Stimulated activated CD4-positive, alpha-beta T cell treated with anti-CD3 and anti-CD28 coated beads, Interleukin-4, amount 100 ng/mL, for 24 hours (primary cell): Measurements from ENCODE around the gene CAMK2A.

Experiments used
- DNase-seq: peaks from one replicate; pipeline ENCODE4 v3.0.0-alpha.2; 2020

Gene CAMK2A

DNA sequence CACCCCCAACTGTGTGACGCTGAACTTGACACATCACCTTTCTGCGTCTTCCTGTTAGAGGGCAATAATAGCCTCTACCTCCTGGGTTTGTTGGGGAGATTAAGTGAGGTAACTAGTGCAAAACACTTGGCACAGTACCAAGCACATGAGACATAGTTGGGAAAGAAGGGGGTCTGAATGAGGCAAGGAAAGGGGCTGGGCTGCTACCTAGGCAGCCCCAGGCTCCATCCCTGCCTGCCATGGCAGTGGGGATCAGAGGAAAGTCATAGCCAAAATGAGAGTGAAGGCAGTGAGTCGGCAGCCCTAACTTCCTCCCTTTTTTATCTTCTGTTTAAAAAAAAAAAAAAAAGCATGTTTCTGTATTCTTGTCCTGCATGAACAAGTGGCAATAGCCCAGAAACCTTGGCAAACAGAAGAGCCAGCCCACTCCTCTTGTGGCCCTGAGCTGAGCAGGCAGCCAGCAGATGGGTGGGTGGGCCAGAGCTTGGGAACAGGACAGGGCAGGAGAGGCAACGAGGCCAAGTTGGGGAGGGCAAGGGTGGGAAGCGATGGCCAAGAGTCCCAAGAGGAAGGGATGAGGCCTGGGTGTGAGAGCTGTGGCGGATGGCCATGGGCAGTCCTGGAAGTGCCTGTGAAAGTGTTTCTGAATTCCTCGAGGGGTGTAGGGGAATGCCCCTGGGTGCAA lies 11.4 kb downstream of the CAMK2A start:
- no peak for DNase-seq

DNA sequence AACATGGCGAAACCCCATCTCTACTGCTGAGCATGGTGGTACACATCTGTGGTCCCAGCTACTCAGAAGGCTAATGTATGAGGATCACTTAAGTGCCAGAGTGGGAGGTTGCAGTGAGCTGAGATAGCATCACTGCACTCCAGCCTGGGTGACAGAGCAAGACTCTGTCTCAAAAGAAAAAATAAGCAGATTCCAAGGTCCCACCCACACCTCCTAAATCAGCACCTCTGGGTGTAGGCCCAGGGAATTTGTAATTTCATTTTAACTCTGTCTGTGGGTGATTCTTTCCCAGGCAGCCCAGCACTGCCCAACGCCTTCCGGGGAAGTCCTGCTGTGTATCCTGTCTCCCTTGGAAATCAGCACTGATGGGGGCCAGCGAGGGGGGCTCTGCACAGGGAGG lies 12.5 kb downstream of the CAMK2A start:
- DNase-seq = no peak

DNA sequence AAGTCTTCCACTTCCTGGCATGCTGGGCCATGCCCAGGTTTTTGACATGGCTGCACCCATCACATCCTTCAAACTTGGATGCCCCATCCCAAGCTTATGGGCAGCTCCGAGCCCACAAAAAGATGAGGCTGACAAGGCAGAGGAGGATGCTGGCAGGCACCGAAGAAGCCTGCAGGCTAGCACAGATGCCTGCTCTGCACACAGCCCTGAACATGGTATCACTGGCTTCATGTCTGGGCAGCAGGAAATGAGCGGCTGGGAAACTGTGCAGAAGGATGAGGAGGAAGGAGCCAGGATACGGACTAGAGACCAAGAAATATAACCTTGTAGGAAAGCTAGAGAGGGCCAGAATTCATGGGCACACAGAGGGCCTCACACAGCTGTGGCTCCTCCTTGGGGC lies 14.8 kb downstream of the CAMK2A start:
- no peak for DNase-seq

DNA sequence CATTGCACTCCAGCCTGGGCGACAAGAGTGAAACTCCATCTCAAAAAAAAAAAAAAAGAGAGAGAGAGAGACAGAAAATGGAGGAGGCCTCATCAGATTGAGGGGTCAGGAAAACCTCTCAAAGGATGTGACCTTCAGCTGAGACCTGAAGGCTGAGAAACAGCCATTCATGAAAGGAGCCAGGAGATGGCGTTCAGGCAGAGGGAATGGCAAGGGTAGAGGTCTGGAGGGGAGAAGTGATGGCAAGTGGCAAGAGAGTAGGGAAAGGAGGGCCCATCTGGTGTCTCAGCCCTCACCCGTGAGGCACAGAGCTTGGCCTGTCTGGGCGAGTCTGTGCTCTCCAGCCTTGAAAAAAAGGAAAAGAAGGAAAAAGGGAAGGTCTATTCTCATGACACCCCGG lies 17.0 kb downstream of the CAMK2A start:
- no peak for DNase-seq

DNA sequence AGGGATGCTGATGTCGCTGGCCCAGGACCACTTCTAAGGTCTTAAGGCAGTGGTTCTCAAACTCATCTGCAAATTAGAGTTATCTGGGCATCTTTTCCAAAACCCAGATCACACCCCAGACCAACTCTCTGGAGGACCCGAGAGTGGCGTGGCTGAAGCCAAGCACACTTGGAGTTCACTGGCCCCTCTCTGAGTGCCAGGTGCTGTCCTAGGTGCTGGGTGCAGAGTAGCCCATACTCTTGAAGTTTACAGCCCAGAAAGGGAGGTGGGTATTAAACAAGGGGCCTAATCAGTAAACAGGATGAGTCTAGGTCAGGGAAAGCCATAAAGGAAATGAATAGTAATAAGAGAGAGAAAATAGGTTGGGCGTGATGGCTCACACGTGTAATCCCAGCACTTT lies 17.6 kb downstream of the CAMK2A start:
- no peak for DNase-seq

DNA sequence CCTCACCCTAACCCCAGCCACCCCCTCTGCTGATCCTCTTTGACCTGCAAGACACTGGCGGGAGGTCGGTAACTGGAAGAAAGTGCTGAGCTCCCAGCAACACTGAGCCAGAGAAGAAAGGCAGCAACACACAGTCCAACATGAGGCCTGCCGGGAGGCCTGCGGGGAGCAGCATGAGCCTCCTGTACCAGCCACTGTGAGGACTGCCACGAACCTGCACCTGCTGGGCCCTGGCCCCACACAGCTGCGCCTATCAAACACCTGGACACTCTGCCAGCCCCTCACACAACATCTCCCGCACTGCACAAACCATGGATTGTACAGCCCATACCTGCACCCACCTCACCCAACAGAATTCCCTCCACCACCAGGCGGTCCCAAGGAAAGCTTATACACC lies 18.3 kb downstream of the CAMK2A start:
- DNase-seq = no peak

DNA sequence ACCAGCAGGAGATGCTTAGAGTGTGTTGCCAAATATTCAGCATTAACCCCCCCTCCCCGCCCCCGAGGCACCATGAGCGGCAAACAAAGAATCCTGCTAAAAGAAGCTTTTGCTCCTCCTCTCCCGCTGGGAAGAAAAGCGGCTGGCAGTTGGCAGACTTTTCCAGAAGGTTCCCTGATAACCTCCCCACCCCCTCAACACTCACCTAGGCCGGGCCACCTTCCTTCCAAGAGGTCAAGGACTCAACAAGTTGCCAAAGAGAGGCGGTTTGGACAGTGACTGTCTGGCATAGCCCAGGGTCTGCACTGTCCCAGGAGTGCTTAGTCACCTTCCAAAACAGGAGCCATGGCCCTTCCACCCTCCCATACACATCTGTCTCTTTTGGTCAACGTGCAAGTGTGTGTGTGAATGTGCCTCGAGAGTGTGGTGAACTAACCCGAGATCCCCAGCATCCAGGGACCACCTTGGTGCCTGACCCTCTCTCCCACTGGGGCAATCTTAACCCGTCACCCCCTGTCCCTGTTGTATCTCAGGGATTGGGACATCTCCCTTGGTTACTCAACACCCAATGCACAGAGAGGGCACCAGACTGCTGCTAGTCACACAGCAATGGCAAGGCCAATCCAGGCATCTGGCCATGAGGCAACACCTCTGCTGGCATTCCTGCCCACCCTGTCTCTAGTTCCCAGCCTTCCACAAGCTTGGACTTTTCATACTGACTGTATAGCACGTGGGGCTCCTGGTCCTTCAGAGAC lies 18.9 kb downstream of the CAMK2A start:
- DNase-seq = no peak

DNA sequence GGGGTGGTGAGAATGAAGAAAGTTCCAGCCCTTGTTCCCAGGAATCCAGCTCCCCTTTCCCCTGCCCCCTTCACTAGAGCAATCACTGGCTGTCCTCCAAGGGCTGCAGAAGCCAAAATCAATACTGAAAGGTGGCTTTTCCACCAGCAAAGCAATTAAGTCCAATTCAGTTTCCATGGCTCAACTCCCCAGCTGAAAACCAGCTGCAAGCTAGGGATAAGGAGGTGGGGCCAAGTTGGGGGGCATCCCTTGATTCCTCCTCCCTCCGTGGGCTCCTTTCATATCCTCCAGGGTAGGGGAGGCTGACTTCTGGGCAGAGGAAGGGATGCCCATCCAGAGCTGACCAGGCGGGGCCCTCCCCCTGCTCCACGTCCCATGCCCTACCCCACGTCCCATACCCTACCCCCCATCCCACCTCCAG lies 22.7 kb downstream of the CAMK2A start:
- DNase-seq = no peak

DNA sequence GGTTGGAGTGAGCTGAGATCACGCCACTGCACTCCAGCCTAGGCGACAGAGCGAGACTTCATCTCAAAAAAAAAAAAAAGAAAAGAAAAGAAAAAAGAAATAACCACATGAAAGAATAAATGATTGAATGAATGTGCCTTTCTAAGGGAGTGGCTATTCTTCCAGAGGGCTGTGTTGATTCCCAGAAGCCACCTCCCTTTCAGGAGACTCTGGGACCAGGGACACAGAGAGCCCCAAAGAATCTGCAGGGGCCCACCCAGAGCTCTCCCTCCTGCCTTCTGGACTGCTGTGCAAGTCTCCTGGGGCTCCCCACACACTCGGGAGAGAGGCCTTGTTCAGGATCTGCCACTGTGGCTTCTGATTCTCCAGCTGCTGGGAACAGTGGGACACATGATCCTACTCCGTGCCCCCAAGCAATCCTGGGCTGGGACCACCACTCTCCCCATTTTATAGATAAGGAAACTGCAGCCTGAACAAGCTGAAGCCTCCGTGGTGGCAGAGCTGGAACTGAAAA lies 23.6 kb downstream of the CAMK2A start:
- DNase-seq = no peak

DNA sequence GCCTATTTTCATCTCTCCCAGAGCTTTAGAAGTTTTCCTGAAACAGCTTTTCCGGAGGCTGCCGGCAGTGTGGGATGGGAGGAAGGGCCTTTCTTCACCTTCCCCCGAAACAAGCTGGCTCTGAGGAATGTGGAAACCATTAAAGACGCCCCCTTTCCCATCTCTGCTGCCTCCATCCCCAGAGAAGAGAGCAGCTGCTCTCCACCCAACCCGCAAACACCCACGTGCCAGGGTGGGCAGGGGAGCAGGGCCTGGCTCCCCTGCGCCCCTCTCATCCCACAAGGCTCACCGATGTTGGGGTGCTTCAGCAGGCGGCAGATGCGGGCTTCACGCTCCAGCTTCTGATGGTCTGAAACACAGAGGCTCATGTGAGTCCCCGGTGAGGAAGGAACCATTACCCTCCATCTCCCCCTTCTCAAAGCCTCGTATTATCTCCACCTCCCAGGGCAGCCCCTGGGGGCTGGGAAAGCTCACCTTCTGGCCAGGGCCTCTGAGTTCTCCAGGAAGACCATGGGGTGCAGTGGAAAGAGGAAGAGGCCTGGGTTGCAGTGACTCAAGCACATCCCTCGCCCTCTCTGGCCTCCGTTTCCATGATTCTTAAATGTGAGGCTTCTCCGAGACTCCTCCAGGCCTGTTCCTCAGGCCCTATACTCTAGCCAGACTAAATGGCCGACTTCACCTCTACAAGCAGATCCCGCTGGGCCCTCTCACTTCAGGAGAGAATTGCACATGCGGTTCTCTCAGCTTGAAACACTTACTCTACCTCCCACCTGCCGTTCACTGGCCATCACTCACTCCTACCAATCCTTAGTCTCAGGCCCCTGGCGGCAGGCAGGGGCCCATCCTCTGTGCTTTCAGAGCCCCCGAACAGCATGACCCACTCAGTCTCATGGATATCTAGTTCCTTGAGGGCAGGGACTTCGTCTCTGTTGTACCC lies 24.6 kb downstream of the CAMK2A start:
- DNase-seq = no peak

DNA sequence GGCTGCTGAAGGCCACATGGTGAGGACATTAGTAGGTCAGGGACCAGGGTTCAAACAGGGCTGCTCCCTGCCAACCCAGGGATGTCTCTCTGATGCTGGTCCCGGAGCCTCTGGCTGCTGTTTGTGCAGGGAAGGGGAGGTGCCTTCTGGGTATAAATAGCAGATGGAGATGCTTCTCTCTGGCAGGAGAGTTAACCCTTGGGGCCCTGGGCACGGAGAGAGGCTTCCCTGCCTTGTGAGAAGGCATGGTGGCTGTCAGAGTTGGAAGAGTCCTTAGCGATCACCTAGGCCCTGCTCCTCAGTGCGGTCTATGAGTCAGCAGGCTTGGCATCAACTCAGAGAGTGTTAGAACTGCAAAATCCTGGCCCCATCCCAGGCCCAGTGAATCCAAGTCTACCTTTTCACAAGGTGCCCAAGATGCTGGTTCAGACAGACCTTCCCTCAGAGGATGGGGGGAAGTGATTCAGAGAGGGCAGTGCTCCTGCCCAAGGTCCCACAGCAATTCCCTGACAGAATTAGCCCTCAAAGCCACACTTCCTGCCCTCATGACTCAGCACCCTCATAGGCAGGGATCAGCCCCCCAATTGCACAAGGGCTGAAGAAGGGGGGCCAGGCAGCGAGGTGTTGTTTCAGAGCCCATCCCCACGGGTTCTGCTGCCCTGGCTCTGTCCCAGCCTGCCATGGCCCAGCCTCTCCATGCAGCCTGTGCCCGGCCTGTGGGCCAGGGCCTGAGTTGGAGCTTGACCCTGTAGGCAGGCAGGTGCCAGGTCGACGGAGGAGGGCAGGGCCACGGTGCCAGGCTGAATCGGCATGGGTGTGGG lies 25.6 kb downstream of the CAMK2A start:
- no peak for DNase-seq

DNA sequence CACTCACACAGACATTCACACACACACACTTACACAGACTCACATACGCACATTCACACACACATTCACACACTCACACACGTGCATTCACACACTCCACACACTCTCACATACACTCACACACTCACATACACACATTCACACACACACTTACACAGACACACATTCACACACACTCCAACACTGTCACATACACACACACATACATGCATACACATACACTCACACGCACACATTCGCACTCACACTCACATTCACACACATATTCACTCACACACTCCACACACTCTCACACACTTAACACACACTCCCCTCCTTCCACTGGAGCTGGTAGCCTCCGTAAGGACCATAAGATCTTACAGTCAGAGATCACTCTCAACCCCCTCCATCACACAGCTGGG lies 26.2 kb downstream of the CAMK2A start:
- DNase-seq = no peak

DNA sequence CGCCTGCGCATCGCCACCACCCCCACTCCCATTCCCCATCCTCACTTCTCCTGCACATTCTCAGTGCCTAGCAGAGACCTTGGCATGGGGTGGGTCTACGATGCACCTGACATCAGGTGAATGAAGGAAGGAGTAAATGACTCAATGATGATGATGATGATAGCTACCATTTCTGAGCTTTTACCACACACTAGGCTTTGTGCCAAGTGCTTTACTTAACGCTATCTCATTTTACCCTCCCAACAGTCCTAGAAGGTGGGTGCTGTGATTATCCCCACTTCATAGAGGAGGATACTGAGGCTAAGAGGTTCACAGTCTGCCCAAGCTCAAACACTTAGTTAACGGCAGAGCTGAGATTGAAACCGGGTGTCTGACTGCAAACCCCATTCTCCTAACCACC lies 27.1 kb downstream of the CAMK2A start:
- DNase-seq = no peak

DNA sequence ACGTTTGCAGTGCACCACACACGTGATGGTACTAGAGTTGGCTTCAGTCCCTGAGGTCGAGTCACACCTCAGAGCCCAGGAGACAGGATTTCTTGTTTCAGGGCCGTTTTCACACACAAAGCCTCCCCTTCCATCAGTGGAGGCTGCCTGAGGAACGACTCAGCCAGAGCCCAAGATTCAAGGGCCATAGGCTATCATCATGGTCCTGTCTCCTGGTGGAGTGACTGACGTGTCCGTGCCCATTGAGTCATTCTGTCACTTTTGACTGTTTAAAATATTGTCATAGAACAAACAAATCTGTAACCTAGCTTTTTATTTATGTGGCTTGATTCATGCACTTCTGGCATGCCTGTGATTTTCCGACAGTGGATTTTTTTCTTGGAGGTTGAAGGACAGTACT lies 28.3 kb downstream of the CAMK2A start:
- no peak for DNase-seq

DNA sequence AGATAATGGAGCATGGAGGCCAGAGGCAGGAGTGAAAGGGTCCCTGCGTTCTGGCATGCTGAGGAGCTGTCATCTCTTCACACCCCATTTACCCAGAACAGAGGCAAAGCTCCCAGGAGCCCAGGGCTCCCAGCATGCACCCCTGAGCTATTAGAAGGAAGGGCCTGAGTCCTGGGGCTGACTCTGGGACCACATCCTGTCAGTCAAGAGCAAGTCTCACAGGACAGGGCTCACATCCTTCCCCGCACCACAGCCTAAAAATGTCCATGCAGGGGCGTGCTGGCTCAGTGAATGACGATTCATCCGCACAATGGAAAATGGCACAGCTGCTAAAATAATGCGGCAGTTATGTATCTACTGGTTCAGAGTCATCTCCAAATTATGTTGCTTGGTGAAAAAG lies 31.4 kb downstream of the CAMK2A start:
- no peak for DNase-seq

DNA sequence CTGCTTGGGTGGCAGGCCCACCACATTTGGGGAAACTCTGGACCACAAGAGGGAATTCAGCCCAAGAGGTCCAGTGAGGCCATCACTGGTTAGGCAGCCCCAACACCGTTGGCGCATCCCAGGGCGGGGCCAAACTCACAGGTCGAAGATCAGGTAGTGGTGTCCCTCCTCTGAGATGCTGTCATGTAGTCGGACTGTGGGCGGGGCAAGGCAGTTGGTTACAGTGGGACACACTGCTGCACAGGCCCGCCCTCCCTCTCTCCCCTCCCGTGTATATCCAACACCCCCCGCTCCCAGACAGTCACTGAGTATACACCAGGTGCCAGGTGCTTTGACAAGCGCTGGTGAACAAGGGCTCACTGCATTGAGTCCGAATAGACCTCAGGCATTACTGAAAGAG lies 32.1 kb downstream of the CAMK2A start:
- no peak for DNase-seq

DNA sequence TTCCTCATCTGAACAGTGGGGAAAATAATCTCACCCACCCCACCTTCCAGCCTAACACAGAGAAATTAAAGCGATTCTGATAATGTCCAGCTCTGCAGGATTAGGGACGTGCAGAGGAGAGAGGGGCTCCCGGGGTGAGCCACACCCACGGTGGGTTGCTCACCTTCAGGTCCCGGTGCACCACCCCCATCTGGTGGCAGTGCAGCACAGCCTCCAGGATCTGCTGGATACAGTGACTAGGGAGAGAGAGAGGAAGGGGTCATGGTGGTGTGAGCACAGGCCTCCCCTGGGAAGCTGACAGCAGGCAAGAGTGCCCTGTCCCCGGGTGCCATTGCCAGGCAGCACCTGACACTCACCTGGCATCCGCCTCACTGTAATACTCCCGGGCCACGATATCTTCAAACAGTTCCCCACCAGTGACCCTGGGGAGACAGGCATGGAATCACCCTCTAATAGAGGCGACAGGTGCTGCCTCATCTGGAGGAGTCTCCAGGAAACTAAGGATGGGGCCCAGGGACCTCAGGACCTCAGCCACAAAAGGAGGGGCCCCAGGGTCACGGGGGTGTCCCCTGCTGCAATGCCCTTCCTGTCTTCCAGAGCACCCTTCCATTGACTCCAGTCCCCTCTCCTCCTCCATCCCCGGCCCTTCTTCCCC lies 33.0 kb downstream of the CAMK2A start:
- no peak for DNase-seq

DNA sequence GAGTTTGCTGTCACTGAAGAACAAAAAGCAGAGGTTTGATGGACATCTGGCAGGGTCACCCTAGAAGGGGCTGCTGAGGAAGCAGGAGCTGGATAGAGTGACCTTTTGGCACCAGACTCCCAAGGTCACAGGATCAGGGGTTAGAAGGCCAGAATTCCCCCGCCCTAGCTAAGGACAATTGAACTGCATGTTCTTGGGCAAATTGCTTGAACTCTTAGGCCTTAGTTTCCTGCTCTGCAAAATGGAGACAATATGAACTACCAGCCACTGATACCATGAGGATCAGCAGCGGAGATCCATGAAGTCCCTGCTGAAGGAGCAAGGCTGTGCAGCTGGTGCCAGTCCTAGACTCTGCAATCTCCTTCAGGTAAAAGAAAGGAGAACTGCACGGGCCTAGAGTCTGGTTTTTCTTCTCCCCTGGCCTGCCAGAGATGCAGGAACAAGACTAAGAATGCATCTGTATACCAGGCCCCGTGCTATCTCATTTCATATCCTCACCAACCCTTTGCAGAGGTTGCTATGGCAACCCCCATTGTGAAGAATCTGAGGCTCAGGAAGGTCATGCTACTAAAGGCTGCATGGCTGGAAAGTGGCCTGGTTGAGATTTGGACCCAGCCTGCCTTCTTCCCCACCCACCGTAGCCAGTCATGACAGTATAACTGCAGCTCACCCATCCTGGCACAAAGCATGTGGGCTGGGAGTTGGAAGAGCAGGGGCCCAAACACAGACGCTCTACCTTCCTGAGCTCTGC lies 33.7 kb downstream of the CAMK2A start:
- no peak for DNase-seq

DNA sequence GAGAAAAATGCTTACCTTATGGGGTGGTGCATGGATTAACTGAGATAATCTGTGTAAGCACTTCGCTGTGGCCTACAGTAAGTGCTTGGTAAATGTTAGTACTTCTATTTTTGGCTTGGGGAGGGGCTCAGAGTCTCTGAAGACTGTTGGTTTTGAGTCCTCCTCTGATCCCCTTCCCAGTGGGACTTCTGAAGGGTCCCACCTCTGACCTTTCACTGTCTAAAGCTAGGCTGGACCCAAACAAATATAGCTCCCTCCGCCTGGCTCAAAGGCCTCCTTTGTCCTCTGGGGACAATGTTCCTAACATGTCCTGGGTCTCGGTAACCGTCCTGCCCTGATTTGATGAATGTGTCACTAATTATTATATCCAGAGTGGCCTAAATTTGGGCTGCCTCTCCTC lies 34.8 kb downstream of the CAMK2A start:
- DNase-seq = no peak

DNA sequence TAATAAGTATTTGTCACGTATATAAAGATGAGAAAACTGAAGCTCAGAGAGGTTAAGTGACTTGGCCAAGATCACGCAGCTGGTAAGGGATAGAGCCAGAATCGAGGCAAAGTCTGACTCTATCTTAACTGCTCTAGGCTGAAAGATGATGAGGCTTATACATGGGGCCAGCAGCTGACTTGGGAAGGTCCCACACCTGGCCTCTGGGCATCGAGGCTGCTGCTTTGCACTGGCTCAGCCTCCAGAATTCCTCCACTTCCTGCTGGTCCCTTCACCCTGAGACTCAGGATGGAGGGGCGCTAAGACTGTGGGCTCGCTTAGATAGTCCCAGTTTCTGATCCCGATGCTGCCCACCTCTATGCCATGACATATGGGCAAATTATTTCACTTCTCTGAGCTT lies 35.2 kb downstream of the CAMK2A start:
- DNase-seq = no peak
